Brain pericyte (primary cell): Measurements from ENCODE around the gene FLT1.
A peak's percentile ranks its signal among the peaks of the same experiment; 100 is the strongest.

Experiments used
- DNase-seq: peaks from one replicate; pipeline ENCODE4 v3.0.0-alpha.2; 2012; ENCODE audit warnings: low read depth, low spot score

Gene FLT1

GRCh38 chr13:28347456-28348371 lies 147.2 kb downstream of the FLT1 start:
- DNase-seq, result no peak

- DNase-seq, result no peak
Measured at GRCh38 chr13:28346154-28346553, 148.8 kb downstream of the FLT1 start.

- no peak for DNase-seq
Measured at GRCh38 chr13:28344163-28344562, 150.8 kb downstream of the FLT1 start.

- DNase-seq, result no peak
Measured at GRCh38 chr13:28342251-28342650, 152.7 kb downstream of the FLT1 start.

- no peak for DNase-seq
Measured at GRCh38 chr13:28340272-28340793, 154.6 kb downstream of the FLT1 start.

- DNase-seq, result no peak
Measured at GRCh38 chr13:28339419-28339818, 155.5 kb downstream of the FLT1 start.

- DNase-seq, result no peak
Measured at GRCh38 chr13:28338742-28339141, 156.2 kb downstream of the FLT1 start.

- no peak for DNase-seq
Measured at GRCh38 chr13:28338006-28338574, 156.8 kb downstream of the FLT1 start.

- DNase-seq, result no peak
Measured at GRCh38 chr13:28337166-28338005, 157.5 kb downstream of the FLT1 start.

GRCh38 chr13:28336193-28336657 lies 158.7 kb downstream of the FLT1 start:
- no peak for DNase-seq

- DNase-seq, result no peak
Measured at GRCh38 chr13:28333204-28333881, 161.6 kb downstream of the FLT1 start.

- DNase-seq, result no peak
Measured at GRCh38 chr13:28329395-28330158, 165.4 kb downstream of the FLT1 start.

GRCh38 chr13:28328271-28328607 lies 166.7 kb downstream of the FLT1 start:
- no peak for DNase-seq

- DNase-seq, result no peak
Measured at GRCh38 chr13:28327373-28328270, 167.3 kb downstream of the FLT1 start.

- no peak for DNase-seq
Measured at GRCh38 chr13:28326056-28326455, 168.9 kb downstream of the FLT1 start.

GRCh38 chr13:28325022-28325421 lies 169.9 kb downstream of the FLT1 start:
- DNase-seq, result no peak

GRCh38 chr13:28324181-28324789 lies 170.6 kb downstream of the FLT1 start:
- peak; percentile 29 for DNase-seq

GRCh38 chr13:28322256-28322905 lies 172.5 kb downstream of the FLT1 start:
- DNase-seq, result no peak

- DNase-seq, result no peak
Measured at GRCh38 chr13:28321756-28322155, 173.2 kb downstream of the FLT1 start.
